Vagina (tissue), 2 donors: ENCODE results near the gene GALC.

ENCODE experiments used
- CTCF ChIP-seq, 3 experiments: fragments of 450-650 bp in 2 of 3; fragments of 200-600 bp in 1 of 3; sonication (generic) in 1 of 3; IDR thresholded peaks; one replicate each; pipeline ENCODE4 v1.5.1; 2017 to 2019; ENCODE audit warnings: antibody characterized with exemption in 3 of 3, mild to moderate bottlenecking in 2 of 3, moderate library complexity in 2 of 3
- POLR2A ChIP-seq, 2 donors: fragments of 450-650 bp; IDR thresholded peaks; one replicate each; pipeline ENCODE4 v1.6.1; 2017; ENCODE audit warnings: antibody characterized with exemption in 2 of 2, mild to moderate bottlenecking in 2 of 2, moderate library complexity in 2 of 2

GRCh38 chr14:88008039-88008742, 15.2 kb upstream of the GALC start:
- TF ChIP-seq CTCF (IDR thresholded peaks at IDR 0.05), result no peak
- TF ChIP-seq POLR2A (IDR thresholded peaks at IDR 0.05), result no peak
